SK-N-SH (cell line): ENCODE data around the gene PFKP. TPM values are rescaled to one million over a fixed set of nuclear protein-coding genes. Genes with fewer than 3 reads are reported as not detected.

Source experiments
- CTCF ChIA-PET: fragments of 300-600, 350-600 bp; formaldehyde crosslinking; extraction: SDS; loops from one replicate; lab custom pipeline; 2021; lab: Yijun Ruan, JAX
- POLR2A ChIA-PET: fragments of 350-600 bp; sonication (Branson Sonifier 250); formaldehyde crosslinking; extraction: SDS; loops from one replicate; lab custom pipeline; 2020; ENCODE audit warnings: antibody characterized with exemption, inconsistent platforms; lab: Yijun Ruan, JAX
- DNase-seq: peaks from one replicate; pipeline ENCODE4 v3.0.0; 2012
- H2AFZ ChIP-seq: fragments of 200-600 bp; sonication (generic); 2 replicates; pipeline ENCODE4 v1.8.1; 2016; ENCODE audit warnings: antibody characterized with exemption, mild to moderate bottlenecking, low read depth
- H3F3A ChIP-seq: fragments of 200-600 bp; sonication (generic); replicated peaks from 2 replicates; pipeline ENCODE3; 2016; ENCODE audit warnings: antibody characterized with exemption, mild to moderate bottlenecking; ENCODE audit not compliant: insufficient read depth
- H3K27ac ChIP-seq, 2 experiments: fragments of 200-500 bp in 1 of 2; fragments of 200-600 bp in 1 of 2; sonication (Bioruptor generic) in 1 of 2; sonication (generic), shearing (Covaris generic) in 1 of 2; 2 replicates each; pipeline versions ENCODE4 v1.5.1 to v1.6.1; 2014 to 2016; ENCODE audit warnings: low read depth in 2 of 2, inconsistent platforms in 1 of 2, low read length in 1 of 2, mild to moderate bottlenecking in 1 of 2, mixed read lengths in 1 of 2
- H3K27me3 ChIP-seq: fragments of 200-600 bp; sonication (generic), shearing (Covaris generic); 2 replicates; pipeline ENCODE4 v1.6.1; 2016; ENCODE audit warnings: mixed run types; ENCODE audit not compliant: insufficient read depth
- H3K36me3 ChIP-seq, 2 experiments: fragments of 200-500 bp in 1 of 2; fragments of 200-600 bp in 1 of 2; sonication (Bioruptor generic) in 1 of 2; sonication (generic) in 1 of 2; replicated peaks in 1 of 2; 2 replicates each; pipeline versions ENCODE3 to v1.5.1; 2014 to 2016; ENCODE audit warnings: low read length in 1 of 2, mild to moderate bottlenecking in 1 of 2; ENCODE audit not compliant: insufficient read depth in 2 of 2, control insufficient read depth in 1 of 2
- H3K4me1 ChIP-seq, 2 experiments: fragments of 200-500 bp in 1 of 2; fragments of 200-600 bp in 1 of 2; sonication (Bioruptor generic) in 1 of 2; sonication (generic), shearing (Covaris generic) in 1 of 2; 2 replicates each; pipeline versions ENCODE4 v1.5.1 to v1.6.1; 2014 to 2016; ENCODE audit warnings: low read depth in 1 of 2, low read length in 1 of 2, mixed run types in 1 of 2; ENCODE audit not compliant: insufficient read depth in 2 of 2, control insufficient read depth in 1 of 2
- H3K4me2 ChIP-seq: fragments of 200-600 bp; sonication (generic), shearing (Covaris generic); 2 replicates; pipeline ENCODE4 v1.6.1; 2017; ENCODE audit warnings: mixed run types
- H3K4me3 ChIP-seq, 2 experiments: fragments of 200-500 bp in 1 of 2; fragments of 200-600 bp in 1 of 2; sonication (Bioruptor generic) in 1 of 2; sonication (generic), shearing (Covaris generic) in 1 of 2; 2 replicates each; pipeline versions ENCODE4 v1.5.1 to v1.8.1; 2014 to 2016; ENCODE audit warnings: low read depth in 2 of 2, inconsistent platforms in 1 of 2, low read length in 1 of 2, mild to moderate bottlenecking in 1 of 2, mixed read lengths in 1 of 2, moderate library complexity in 1 of 2
- H3K79me2 ChIP-seq: fragments of 200-600 bp; sonication (generic); 2 replicates; pipeline ENCODE4 v1.8.1; 2017; ENCODE audit warnings: mild to moderate bottlenecking; ENCODE audit not compliant: insufficient read depth
- H3K9ac ChIP-seq: fragments of 200-600 bp; sonication (generic); 2 replicates; pipeline ENCODE4 v1.6.1; 2017; ENCODE audit warnings: mixed run types
- H3K9me2 ChIP-seq: fragments of 200-600 bp; sonication (generic); 2 replicates; pipeline ENCODE4 v1.6.1; 2017; ENCODE audit warnings: mixed run types
- H3K9me3 ChIP-seq: fragments of 200-600 bp; sonication (generic); 2 replicates; pipeline ENCODE4 v1.6.1; 2017; ENCODE audit warnings: mixed run types, mild to moderate bottlenecking, moderate library complexity
- H4K20me1 ChIP-seq: fragments of 200-600 bp; sonication (generic); 2 replicates; pipeline ENCODE4 v1.6.1; 2017; ENCODE audit warnings: mild to moderate bottlenecking, mixed run types; ENCODE audit not compliant: insufficient read depth
- FOSL2 ChIP-seq: IDR thresholded peaks from 2 replicates; pipeline ENCODE4 v1.4.0; 2012; ENCODE audit warnings: low read depth, mild to moderate bottlenecking, moderate library complexity, borderline replicate concordance
- FOXJ3 ChIP-seq: sonication (generic); formaldehyde crosslinking; IDR thresholded peaks from 2 replicates; pipeline ENCODE4 v1.5.1; 2020; ENCODE audit warnings: mild to moderate bottlenecking, missing genetic modification reagents
- GATA2 ChIP-seq: sonication (generic); formaldehyde crosslinking; IDR thresholded peaks from 2 replicates; pipeline ENCODE4 v1.5.0; 2020; ENCODE audit warnings: mild to moderate bottlenecking, missing genetic modification reagents
- RCOR1 ChIP-seq: fragments of 150-350 bp; IDR thresholded peaks from 2 replicates; pipeline ENCODE4 v1.6.1; 2017; ENCODE audit warnings: antibody characterized with exemption, low read length
- RXRA ChIP-seq: IDR thresholded peaks from 2 replicates; pipeline ENCODE4 v1.4.0; 2012; ENCODE audit warnings: low read depth, mild to moderate bottlenecking, borderline replicate concordance
- TAF1 ChIP-seq: IDR thresholded peaks from 2 replicates; pipeline ENCODE4 v1.6.1; 2012; ENCODE audit warnings: low read depth, mild to moderate bottlenecking, low read length, moderate library complexity, borderline replicate concordance
- YY1 ChIP-seq: IDR thresholded peaks from 2 replicates; pipeline ENCODE4 v1.4.0; 2012; ENCODE audit warnings: low read depth, mild to moderate bottlenecking
- WGBS: methylation state at CpG from one replicate; pipeline ENCODE4 v1.1.6; 2017; ENCODE audit warnings: low lambda C conversion rate; 5-methylcytosine and 5-hydroxymethylcytosine counted together
- polyA plus RNA-seq, 3 experiments: library from polyadenylated mRNA; depleted of rRNA; stranded (reverse); fragments of >200 nt; gene quantifications; 2 replicates each; pipeline ENCODE4 v1.2.3, GENCODE V29; 2012
- TF ChIP-seq, protein P1 (sequence below): fragments of 150-350 bp; IDR thresholded peaks from 2 replicates; pipeline ENCODE4 v1.6.1; 2016; ENCODE audit warnings: mild to moderate bottlenecking, low read depth, low read length
- TF ChIP-seq, protein P2 (sequence below): fragments of 200-600 bp; sonication (generic); IDR thresholded peaks from 2 replicates; pipeline ENCODE4 v1.6.1; 2017; ENCODE audit warnings: antibody characterized with exemption, mild to moderate bottlenecking, moderate library complexity
- TF ChIP-seq, protein P3 (sequence below): IDR thresholded peaks from 2 replicates; pipeline ENCODE4 v1.4.0; 2012; ENCODE audit warnings: low read depth, borderline replicate concordance
- TF ChIP-seq, protein P4 (sequence below): IDR thresholded peaks from 2 replicates; pipeline ENCODE4; 2012
- TF ChIP-seq, protein P5 (sequence below): IDR thresholded peaks from 2 replicates; pipeline ENCODE4 v1.6.1; 2012; ENCODE audit warnings: mild to moderate bottlenecking, low read depth, low read length, moderate library complexity

Gene PFKP
- polyA plus RNA-seq, 1 of the 3 experiments (the other 2 are of a cell fraction) = 175 TPM

DNA sequence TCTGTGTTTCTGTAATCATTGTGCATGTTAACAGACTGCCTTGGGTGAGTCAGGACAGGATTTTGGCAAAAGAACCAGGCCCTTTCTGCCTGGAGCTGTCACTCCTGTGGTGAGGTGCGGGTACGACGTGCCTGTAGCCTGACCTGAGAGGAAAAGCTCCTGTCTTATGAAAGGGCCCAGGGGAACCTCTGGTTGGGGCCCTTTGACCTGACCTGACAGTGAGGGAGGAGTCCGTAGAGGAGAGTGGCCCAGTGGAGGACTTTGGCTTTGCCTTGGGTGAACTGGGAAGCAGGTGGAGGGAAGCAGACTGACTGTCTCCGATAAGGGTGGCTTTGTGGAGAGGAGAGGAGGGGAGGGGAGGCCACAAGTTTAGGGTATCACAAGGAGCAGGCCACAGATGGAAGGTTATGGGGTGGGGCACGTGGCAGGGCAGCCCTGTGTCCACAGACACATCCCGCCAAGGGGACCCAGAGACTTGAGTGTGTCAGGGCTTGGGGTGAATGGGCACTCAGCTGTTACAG is 6.9 kb downstream of the PFKP start:
- ChIA-PET POLR2A (no interaction called here), CTCF (no interaction called here)
- Histone ChIP-seq H2AFZ (no peak overlapping the region), H3K4me1 (peaks cover 45 to 68% of the 10 kb centered on the region in 2 experiments), H3K4me3 (no peak overlapping the region), H3K27me3 (no peaks in the 10 kb centered on the region), H3K4me2 (peak overlapping the region; percentile 94; the same call in 1 of the 2 replicates), H3K9me2 (no peaks in the 10 kb centered on the region), H3K36me3 (peaks cover 12 to 45% of the 10 kb centered on the region in 2 experiments), H3F3A (peaks cover 20% of the 10 kb centered on the region), H3K79me2 (peaks cover 100% of the 10 kb centered on the region), H4K20me1 (peaks cover 79% of the 10 kb centered on the region), H3K27ac (no peak overlapping the region), H3K9me3 (no peaks in the 10 kb centered on the region), H3K9ac (no peak overlapping the region)
- 92% methylated on average over 7 of the region's 7 CpGs for WGBS
- TF ChIP-seq RXRA = no peak
- TF ChIP-seq, protein P1, sequence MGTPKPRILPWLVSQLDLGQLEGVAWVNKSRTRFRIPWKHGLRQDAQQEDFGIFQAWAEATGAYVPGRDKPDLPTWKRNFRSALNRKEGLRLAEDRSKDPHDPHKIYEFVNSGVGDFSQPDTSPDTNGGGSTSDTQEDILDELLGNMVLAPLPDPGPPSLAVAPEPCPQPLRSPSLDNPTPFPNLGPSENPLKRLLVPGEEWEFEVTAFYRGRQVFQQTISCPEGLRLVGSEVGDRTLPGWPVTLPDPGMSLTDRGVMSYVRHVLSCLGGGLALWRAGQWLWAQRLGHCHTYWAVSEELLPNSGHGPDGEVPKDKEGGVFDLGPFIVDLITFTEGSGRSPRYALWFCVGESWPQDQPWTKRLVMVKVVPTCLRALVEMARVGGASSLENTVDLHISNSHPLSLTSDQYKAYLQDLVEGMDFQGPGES = no peak
- TF ChIP-seq YY1 = no peak
- TF ChIP-seq, protein P2, sequence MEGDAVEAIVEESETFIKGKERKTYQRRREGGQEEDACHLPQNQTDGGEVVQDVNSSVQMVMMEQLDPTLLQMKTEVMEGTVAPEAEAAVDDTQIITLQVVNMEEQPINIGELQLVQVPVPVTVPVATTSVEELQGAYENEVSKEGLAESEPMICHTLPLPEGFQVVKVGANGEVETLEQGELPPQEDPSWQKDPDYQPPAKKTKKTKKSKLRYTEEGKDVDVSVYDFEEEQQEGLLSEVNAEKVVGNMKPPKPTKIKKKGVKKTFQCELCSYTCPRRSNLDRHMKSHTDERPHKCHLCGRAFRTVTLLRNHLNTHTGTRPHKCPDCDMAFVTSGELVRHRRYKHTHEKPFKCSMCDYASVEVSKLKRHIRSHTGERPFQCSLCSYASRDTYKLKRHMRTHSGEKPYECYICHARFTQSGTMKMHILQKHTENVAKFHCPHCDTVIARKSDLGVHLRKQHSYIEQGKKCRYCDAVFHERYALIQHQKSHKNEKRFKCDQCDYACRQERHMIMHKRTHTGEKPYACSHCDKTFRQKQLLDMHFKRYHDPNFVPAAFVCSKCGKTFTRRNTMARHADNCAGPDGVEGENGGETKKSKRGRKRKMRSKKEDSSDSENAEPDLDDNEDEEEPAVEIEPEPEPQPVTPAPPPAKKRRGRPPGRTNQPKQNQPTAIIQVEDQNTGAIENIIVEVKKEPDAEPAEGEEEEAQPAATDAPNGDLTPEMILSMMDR = no peak
- TF ChIP-seq TAF1 = no peak
- DNase-seq = no peak

DNA sequence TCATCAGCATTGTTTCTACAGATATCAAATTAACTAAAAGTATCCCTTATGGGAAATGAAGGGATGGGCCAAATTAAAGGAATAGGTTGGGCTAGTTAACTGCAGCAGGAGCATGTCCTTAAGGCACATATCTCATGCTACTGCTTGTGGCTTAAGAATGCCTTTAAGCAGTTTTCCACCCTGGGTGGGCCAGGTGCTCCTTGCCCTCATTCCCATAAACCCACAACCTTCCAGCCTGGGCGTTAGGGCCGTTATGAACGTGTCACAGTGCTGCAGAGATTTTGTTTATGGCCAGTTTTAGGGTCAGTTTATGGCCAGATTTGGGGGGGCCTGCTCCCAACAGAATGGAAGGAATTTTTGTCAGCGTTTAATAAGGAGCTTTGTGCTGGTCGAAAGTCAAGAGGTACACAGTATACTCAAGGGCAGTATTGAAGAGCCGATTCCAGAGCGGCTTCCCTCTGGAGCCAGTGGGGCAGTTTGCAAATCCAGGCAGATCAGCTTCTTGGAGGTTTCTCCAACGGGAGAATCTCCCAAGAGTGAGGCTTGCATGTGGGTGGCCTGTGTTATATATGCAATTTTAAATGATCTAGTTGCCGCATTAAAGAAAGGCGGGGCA is 7.7 kb downstream of the PFKP start:
- Histone ChIP-seq H3K27ac (no peak overlapping the region), H4K20me1 (peaks cover 76% of the 10 kb centered on the region), H3K4me2 (no peak overlapping the region), H3K4me1 (peaks cover 36 to 59% of the 10 kb centered on the region in 2 experiments), H3K36me3 (peaks cover 9 to 36% of the 10 kb centered on the region in 2 experiments), H3F3A (peaks cover 20% of the 10 kb centered on the region), H3K27me3 (no peaks in the 10 kb centered on the region), H3K4me3 (no peak overlapping the region), H3K9me3 (no peaks in the 10 kb centered on the region), H2AFZ (no peak overlapping the region), H3K9me2 (no peaks in the 10 kb centered on the region), H3K79me2 (peaks cover 100% of the 10 kb centered on the region), H3K9ac (no peak overlapping the region)
- DNase-seq = no peak
- WGBS = 89% methylated on average over 10 of the region's 10 CpGs
- ChIA-PET CTCF (no interaction called here), POLR2A (no interaction called here)
- TF ChIP-seq RCOR1 (no peak), GATA2 (CRISPR knock-in tag) (no peak), FOXJ3 (CRISPR knock-in tag) (no peak), FOSL2 (no peak), RXRA (no peak)
- TF ChIP-seq, protein P3, sequence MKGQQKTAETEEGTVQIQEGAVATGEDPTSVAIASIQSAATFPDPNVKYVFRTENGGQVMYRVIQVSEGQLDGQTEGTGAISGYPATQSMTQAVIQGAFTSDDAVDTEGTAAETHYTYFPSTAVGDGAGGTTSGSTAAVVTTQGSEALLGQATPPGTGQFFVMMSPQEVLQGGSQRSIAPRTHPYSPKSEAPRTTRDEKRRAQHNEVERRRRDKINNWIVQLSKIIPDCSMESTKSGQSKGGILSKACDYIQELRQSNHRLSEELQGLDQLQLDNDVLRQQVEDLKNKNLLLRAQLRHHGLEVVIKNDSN = no peak
- TF ChIP-seq, protein P1 = no peak
- TF ChIP-seq, protein P4, sequence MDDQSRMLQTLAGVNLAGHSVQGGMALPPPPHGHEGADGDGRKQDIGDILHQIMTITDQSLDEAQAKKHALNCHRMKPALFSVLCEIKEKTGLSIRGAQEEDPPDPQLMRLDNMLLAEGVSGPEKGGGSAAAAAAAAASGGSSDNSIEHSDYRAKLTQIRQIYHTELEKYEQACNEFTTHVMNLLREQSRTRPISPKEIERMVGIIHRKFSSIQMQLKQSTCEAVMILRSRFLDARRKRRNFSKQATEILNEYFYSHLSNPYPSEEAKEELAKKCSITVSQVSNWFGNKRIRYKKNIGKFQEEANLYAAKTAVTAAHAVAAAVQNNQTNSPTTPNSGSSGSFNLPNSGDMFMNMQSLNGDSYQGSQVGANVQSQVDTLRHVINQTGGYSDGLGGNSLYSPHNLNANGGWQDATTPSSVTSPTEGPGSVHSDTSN = no peak
- TF ChIP-seq, protein P5, sequence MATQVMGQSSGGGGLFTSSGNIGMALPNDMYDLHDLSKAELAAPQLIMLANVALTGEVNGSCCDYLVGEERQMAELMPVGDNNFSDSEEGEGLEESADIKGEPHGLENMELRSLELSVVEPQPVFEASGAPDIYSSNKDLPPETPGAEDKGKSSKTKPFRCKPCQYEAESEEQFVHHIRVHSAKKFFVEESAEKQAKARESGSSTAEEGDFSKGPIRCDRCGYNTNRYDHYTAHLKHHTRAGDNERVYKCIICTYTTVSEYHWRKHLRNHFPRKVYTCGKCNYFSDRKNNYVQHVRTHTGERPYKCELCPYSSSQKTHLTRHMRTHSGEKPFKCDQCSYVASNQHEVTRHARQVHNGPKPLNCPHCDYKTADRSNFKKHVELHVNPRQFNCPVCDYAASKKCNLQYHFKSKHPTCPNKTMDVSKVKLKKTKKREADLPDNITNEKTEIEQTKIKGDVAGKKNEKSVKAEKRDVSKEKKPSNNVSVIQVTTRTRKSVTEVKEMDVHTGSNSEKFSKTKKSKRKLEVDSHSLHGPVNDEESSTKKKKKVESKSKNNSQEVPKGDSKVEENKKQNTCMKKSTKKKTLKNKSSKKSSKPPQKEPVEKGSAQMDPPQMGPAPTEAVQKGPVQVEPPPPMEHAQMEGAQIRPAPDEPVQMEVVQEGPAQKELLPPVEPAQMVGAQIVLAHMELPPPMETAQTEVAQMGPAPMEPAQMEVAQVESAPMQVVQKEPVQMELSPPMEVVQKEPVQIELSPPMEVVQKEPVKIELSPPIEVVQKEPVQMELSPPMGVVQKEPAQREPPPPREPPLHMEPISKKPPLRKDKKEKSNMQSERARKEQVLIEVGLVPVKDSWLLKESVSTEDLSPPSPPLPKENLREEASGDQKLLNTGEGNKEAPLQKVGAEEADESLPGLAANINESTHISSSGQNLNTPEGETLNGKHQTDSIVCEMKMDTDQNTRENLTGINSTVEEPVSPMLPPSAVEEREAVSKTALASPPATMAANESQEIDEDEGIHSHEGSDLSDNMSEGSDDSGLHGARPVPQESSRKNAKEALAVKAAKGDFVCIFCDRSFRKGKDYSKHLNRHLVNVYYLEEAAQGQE = no peak
